ENCODE results near the gene GSTM1.
A peak's percentile ranks its signal among the peaks of the same experiment; 100 is the strongest.
"Not testable (repeated sequence)": the region's sequence is repeated elsewhere in the genome, so short reads cannot be mapped to it uniquely, and the experiment has no call there.

The GSTM1 gene

DNA sequence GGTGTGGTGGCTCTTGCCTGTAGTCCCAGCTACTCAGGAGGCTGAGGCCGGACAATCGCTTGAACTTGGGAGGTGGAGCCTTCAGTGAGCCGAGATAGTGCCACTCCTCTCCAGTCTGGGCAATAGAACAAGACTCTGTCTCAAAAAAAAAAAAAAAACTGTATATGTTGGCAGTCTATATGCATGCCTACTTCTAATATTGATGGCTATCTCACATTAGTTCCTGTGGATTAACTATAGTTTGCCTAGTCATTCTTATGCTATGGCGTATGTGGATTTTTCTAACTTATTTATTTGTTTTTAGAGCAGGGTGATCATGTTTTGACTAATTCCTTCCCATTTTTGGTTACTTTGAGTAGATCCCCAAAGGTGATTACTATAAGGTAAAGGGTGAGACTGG lies 9.4 kb downstream of the GSTM1 start:
- no peak for DNase-seq (ENCODE audit: low spot score)
- FAIRE-seq = no peak

- not testable (repeated sequence) for DNase-seq (ENCODE audit: low spot score); FAIRE-seq
Measured at GRCh38 chr1:109697861-109698260, 10.2 kb downstream of the GSTM1 start.

GRCh38 chr1:109702940-109703339 lies 15.3 kb downstream of the GSTM1 start:
- not testable (repeated sequence) for FAIRE-seq; DNase-seq (ENCODE audit: low spot score)

- FAIRE-seq (no peak), DNase-seq (ENCODE audit: low spot score) (no peak)
Measured at GRCh38 chr1:109704173-109704572, 16.6 kb downstream of the GSTM1 start.

DNA sequence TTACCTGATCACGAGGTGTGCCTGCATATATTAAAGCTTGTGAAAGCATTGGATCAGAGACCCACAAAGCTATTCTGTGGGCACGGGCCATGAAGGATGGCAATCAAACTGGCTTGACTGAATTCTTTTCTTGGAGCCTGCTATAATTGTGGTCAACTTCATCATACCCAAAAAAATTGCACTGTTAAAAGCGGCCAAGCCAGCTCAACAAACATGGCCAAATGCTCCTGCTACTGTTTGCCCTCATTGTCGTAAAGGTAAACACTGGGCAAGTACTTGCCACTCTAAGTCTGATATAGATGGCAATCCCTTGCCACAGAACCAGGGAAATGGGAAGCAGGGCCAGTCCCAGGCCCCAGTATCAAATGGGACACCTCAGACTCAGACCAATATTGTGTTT lies 17.8 kb downstream of the GSTM1 start:
- FAIRE-seq (no peak), DNase-seq (ENCODE audit: low spot score) (no peak)

GRCh38 chr1:109708949-109709348 lies 21.3 kb downstream of the GSTM1 start:
- not testable (repeated sequence) for DNase-seq (ENCODE audit: low spot score); FAIRE-seq

GRCh38 chr1:109709822-109710221 lies 22.2 kb downstream of the GSTM1 start:
- DNase-seq (ENCODE audit: low spot score); FAIRE-seq: not testable (repeated sequence)

DNA sequence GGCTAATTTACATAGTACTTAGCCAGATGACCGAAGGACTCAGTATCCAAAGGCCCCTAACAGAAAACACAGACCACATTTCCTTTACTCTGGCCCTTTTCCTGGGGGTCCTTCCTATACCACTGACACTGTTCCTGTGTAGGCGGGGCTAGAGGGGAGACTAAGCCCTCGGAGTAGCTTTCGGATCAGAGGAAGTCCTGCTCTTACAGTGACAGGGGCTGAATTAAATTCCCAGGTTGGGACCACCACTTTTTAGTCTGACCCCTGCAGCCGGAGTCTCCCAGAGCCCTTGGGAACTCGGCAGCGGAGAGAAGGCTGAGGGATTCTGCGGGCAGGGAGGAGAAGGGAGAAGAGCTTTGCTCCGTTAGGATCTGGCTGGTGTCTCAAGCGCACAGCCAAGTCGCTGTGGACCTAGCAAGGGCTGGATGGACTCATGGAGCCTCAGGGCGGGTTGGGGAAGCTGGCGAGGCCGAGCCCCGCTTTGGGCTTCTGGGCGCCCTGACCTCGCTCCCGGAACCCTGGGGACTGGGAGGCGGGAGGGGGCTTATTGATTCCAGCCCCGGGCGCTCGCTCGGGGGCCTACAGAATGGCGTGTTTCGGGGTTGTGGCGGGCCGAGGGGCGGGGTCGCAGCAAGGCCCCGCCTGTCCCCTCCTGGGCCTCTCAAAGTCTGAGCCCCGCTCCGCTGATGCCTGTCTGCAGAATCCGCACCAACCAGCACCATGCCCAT lies 24.1 kb downstream of the GSTM1 start, which contains the start of gene GSTM5:
TSS of gene GSTM5 (plus strand) at position 659 of the 728 bp plus-strand sequence. CDS start at position 721, 62 bp downstream.
- not testable (repeated sequence) for DNase-seq (ENCODE audit: low spot score); FAIRE-seq

DNA sequence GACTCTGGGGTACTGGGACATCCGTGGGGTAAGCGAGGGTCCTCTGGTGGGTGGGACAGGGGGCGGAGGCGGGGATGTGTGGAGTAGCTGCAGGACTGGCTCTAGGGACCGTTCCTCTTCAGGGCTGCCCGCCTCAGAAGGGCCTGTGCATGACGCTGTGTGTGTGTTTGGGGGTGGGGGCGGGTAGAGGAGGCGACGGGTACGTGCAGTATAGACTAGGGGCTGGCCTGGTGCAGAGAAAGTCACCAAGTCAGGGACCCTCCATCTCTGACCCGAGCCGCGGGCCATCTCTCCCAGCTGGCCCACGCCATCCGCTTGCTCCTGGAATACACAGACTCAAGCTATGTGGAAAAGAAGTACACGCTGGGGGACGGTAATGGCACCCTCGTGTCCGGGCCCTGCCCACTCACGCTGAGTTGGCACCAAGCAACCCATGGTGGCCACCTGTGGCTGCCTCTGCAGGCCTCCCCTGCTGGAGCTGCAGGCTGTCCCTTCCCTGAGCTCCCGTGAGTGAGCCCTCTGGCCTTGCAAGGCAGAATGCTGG lies 24.8 kb downstream of the GSTM1 start:
- DNase-seq (ENCODE audit: low spot score) (no peak), FAIRE-seq (no peak)

GRCh38 chr1:109713636-109714035 lies 26.0 kb downstream of the GSTM1 start:
- FAIRE-seq (no peak), DNase-seq (ENCODE audit: low spot score) (no peak)

GRCh38 chr1:109714661-109715372 lies 27.2 kb downstream of the GSTM1 start:
- no peak for DNase-seq (ENCODE audit: low spot score)

GRCh38 chr1:109716121-109716520 lies 28.5 kb downstream of the GSTM1 start:
- no peak for DNase-seq (ENCODE audit: low spot score)
- no peak for FAIRE-seq

More at GRCh38 chr1:109714661-109715372, 27.2 kb downstream of the GSTM1 start:
- FAIRE-seq = no peak

GRCh38 chr1:109716570-109717090 lies 29.0 kb downstream of the GSTM1 start:
- FAIRE-seq = no peak
- DNase-seq (ENCODE audit: low spot score) = no peak

GRCh38 chr1:109717729-109718128 lies 30.1 kb downstream of the GSTM1 start:
- DNase-seq (ENCODE audit: low spot score) = no peak
- no peak for FAIRE-seq

- DNase-seq (ENCODE audit: low spot score) = peak; percentile 37
- no peak for FAIRE-seq
Measured at GRCh38 chr1:109718495-109718894, 30.9 kb downstream of the GSTM1 start.

GRCh38 chr1:109719337-109719837 lies 31.8 kb downstream of the GSTM1 start:
- FAIRE-seq = no peak
- DNase-seq (ENCODE audit: low spot score) = no peak

DNA sequence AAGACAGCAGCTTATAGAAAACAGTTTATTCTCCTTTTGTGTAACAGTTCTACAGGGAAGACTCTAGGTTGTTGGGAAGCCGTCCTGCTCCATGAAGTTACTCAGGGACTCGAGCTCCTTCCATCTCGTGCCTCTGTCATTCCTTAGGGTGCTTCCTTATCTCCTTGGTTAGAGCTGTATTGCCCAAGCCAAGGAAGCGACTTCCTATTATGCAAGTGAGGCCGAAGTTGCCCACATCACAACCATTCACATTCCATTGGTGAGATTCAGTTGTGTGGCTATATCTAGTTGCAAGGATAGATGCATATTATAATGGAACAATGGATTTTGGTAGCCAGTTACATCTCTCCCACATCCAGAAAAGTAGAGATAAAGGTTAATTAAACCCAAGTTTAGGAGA lies 33.4 kb downstream of the GSTM1 start:
- FAIRE-seq (no peak), DNase-seq (ENCODE audit: low spot score) (no peak)

DNA sequence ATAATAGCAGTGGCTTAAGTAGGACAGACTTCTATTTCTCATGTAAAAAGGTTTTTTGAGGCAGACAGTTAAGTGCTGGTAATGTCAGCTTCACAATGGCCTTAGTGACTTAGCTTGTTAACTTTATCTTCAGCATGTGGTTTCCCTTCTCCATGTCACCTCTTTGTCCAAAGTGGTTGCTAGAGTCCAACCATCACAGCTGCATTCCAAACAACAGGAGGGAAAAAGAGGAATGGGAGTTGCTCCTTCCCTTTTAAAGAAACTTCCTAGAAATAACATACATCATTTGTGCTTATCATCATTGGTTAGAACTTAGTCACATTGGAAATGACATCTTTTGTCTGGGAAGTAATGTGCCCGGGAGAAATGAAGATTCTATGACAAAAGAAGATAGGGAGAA lies 34.4 kb downstream of the GSTM1 start:
- no peak for FAIRE-seq
- DNase-seq (ENCODE audit: low spot score) = no peak

DNA sequence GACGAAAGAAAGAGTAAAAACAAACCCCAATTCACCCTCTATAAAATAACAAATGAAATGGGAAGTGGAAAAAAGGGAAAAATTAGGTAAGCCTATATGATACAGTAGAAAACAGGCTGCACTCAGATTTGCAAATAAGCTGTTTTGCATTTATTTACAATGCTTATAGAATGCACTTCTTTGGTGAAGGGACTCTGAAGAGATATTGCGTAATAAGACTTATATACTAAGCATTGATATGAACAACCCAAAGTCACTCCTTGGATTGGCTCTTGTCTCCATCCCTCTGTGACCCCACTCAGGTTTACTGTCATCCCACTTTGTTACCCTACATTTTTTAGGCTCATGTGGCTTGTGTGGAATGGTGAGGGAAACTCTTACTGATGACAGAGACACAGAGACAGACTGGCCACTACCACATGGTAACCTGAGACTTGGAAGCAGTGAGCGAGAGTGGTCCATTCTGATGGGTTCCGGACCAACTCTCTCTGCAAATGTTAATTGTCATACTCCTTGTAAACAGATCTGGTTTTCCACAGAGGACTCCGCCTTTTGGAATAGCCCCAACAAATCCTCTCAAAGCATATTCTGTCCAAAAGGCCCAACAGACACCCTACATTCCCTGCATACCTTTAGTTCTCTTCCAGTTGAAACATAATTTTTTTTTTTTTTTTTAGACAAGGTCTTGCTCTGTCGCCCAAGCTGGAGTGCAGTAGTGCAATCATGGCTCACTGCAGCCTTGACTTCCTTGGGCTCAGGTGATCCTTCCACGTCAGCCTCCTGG lies 35.5 kb downstream of the GSTM1 start:
- no peak for DNase-seq (ENCODE audit: low spot score)
- FAIRE-seq = no peak

GRCh38 chr1:109724933-109725332 lies 37.3 kb downstream of the GSTM1 start:
- DNase-seq (ENCODE audit: low spot score) (no peak), FAIRE-seq (no peak)

DNA sequence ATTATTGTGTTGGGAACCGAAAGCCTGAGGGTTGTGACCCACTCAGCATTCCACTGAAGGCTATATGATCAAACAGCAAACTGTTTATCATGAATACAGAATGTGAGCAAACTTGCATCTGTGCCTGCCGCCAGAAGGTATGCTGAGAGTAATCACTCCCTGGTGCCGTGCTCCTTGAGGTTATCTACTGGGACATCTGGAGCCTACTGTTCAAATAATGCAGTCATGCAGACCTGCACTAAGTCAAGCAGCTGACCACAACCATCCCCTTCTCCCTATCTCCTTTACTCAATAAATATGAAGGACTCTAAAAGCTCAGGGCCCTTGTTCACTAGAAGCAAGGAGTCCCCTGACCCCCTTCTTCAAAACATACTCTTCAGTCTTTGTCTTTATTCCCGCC lies 37.9 kb downstream of the GSTM1 start:
- FAIRE-seq = no peak
- DNase-seq (ENCODE audit: low spot score) = no peak
